HUES64 (cell line): ENCODE data around the gene SYP.

Experiments
- H3K27ac ChIP-seq: 2 replicates; pipeline ENCODE4 v1.7.0; 2013; ENCODE audit warnings: low read depth, low read length, inconsistent platforms
- H3K27me3 ChIP-seq: 2 replicates; pipeline ENCODE4 v1.6.1; 2013; ENCODE audit warnings: mild to moderate bottlenecking, low read length; ENCODE audit not compliant: insufficient read depth
- H3K36me3 ChIP-seq: 2 replicates; pipeline ENCODE4 v1.6.1; 2013; ENCODE audit warnings: mild to moderate bottlenecking, low read length; ENCODE audit not compliant: insufficient read depth
- H3K4me1 ChIP-seq: 2 replicates; pipeline ENCODE4 v1.6.1; 2013; ENCODE audit warnings: mild to moderate bottlenecking, low read length, moderate library complexity; ENCODE audit not compliant: insufficient read depth
- H3K4me3 ChIP-seq: 2 replicates; pipeline ENCODE4 v1.5.1; 2013; ENCODE audit warnings: mild to moderate bottlenecking, low read length, moderate library complexity
- H3K9ac ChIP-seq: 2 replicates; pipeline ENCODE4 v1.6.1; 2013; ENCODE audit warnings: mild to moderate bottlenecking, low read depth, low read length
- H3K9me3 ChIP-seq: 2 replicates; pipeline ENCODE4 v1.6.1; 2013; ENCODE audit warnings: low read depth, low read length; ENCODE audit not compliant: insufficient read depth
- WGBS: fragments of 150-250, 120-280 bp; methylation state at CpG from one replicate; pipeline ENCODE4 v1.1.7; 2013; ENCODE audit warnings: missing lambda C conversion rate; 5-methylcytosine and 5-hydroxymethylcytosine counted together

The SYP gene

GRCh38 chrX:49237060-49237459, 37.1 kb upstream of the SYP start:
- Histone ChIP-seq H3K4me3 (no peak overlapping the region), H3K27me3 (no peaks in the 10 kb centered on the region), H3K4me1 (no peaks in the 10 kb centered on the region), H3K9ac (no peak overlapping the region), H3K36me3 (no peaks in the 10 kb centered on the region), H3K9me3 (no peaks in the 10 kb centered on the region), H3K27ac (no peak overlapping the region)
- 96% methylated on average over 9 of the region's 9 CpGs for WGBS

DNA sequence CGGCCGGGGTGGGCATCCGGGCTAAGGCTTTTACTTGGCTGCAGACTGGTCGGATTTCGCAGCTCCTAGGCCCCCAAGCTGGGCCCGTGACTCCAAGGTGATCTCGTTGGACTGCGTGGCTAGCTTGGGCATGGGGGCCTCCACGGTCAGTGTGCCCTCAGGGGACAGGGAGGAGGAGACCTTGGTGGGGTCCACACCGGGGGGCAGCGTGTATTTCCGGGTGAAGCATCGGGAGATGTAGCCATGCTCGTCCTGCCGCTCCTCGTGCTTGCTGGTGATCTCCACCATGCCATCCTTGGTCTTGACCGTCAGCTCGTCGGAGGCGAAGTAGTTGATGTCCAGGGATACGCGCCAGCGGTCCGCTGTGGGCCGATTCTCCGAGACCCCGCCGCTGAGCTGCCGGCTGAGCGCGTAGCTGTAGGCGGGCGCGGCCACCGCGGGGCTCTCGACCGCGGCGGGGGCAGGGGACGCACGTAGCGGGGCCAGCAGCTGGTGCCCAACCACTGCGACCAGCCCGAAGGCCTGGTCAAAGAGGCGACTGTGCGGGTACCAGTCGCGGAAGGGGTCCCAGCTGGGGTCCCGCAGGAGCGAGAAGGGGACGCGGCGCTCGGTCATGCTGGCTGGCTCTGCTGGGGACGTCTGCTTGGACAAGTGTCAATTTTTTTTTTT, 34.0 kb upstream of the SYP start:
- Histone ChIP-seq H3K27ac (no peak overlapping the region), H3K4me1 (no peaks in the 10 kb centered on the region), H3K9ac (no peak overlapping the region), H3K36me3 (no peaks in the 10 kb centered on the region), H3K27me3 (no peaks in the 10 kb centered on the region), H3K4me3 (no peak overlapping the region), H3K9me3 (no peaks in the 10 kb centered on the region)
- 94% methylated on average over 56 of the region's 56 CpGs for WGBS

DNA sequence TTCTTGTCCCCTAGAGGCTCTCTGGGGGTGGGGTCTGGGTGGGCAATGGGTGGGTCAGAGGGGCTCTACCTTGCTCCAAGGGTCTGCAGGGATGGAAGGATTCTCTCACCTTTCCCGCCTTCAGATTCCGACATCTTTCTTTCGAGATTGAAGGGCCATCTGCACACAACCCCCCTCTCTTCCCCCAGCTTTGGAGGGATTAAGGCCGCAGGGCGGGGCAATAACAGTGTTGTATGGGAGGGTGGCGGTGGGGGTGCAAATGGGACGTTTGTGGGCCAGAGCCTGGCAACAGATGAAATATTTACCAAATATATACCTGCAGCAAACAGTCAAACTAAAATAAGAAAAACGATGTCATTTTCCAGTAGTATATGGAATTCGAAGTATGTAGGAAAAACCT, 33.2 kb upstream of the SYP start, which contains the start of gene CACNA1F:
TSS of gene CACNA1F (minus strand) at position 165 of the 400 bp plus-strand sequence. CDS start at position 134, 31 bp downstream.
- H3K4me3 ChIP-seq, result no peak within 1 kb of the TSS
- H3K9ac ChIP-seq, result no peak within 1 kb of the TSS
- H3K4me1 ChIP-seq, result no peaks in the 10 kb centered on the region
- no peaks in the 10 kb centered on the region for H3K36me3 ChIP-seq
- H3K9me3 ChIP-seq, result no peaks in the 10 kb centered on the region
- no peak within 1 kb of the TSS for H3K27ac ChIP-seq
- H3K27me3 ChIP-seq, result no peaks in the 10 kb centered on the region
- no CpG with 5 or more reads among the region's 9 CpGs for WGBS

DNA sequence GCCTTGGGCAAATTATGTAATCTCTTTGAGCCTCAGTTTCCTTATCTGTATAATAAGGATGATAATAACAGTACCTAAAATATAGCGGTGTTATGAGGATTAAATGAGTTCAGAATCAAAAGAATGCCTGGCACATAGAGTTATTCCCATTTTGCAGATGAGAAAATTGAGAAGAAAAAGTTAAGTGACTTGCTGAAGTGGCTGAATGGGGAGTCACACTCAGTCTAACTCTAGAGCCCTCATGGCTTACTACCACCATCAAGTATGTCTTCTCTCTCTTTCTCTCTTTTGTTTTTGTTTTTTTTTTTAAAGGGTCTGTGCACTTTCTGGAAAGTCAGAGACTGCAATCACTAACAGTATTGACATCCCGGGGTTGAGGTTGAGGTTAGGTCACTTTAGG, 32.5 kb upstream of the SYP start:
- Histone ChIP-seq H3K36me3 (no peaks in the 10 kb centered on the region), H3K4me1 (no peaks in the 10 kb centered on the region), H3K4me3 (no peak overlapping the region), H3K9ac (no peak overlapping the region), H3K9me3 (no peaks in the 10 kb centered on the region), H3K27ac (no peak overlapping the region), H3K27me3 (no peaks in the 10 kb centered on the region)
- WGBS, result 91% methylated on average over 2 of the region's 2 CpGs

GRCh38 chrX:49231333-49232000, 31.5 kb upstream of the SYP start:
- no peaks in the 10 kb centered on the region for H3K4me1 ChIP-seq
- no peak overlapping the region for H3K27ac ChIP-seq
- no peaks in the 10 kb centered on the region for H3K27me3 ChIP-seq
- no peaks in the 10 kb centered on the region for H3K9me3 ChIP-seq
- H3K4me3 ChIP-seq, result no peak overlapping the region
- H3K36me3 ChIP-seq, result no peaks in the 10 kb centered on the region
- WGBS, result 86% methylated on average over 10 of the region's 10 CpGs
- no peak overlapping the region for H3K9ac ChIP-seq

DNA sequence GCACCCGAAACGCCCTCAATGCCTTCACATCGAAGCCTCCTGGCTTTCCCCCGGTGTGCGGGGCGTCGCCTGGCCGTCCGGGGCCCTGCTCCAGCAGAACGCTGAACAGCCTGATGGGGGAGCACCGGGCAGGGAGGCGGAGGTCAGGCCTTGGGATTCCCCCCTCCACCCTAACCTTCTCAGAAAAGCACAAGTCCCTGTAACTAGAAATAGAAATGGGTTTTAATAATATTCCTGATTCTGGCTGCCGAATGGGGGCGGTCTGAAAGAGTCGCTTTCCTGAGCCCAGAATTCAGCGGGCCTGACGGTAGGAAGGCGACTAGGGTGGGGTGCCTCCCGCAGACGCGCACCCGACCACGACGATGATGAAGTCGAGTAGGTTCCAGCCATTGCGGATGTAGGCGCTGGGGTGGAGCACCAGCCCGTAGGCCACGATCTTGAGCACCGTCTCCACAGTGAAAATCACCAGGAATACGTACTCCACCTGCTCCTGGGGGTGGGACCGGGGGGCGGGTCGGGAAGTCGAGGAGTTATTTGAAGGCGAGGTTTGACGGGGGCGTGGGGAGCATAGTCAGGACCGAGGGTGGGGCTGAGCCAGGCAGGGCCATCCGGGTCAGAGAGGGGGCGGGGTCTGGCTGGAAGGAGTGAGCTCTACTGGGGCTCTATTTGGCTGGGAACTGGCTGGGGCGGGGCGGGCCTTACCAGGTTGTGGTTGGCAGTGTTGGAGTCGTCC, 30.7 kb upstream of the SYP start:
- Histone ChIP-seq H3K4me1 (no peaks in the 10 kb centered on the region), H3K36me3 (no peaks in the 10 kb centered on the region), H3K9me3 (no peaks in the 10 kb centered on the region), H3K27me3 (no peaks in the 10 kb centered on the region), H3K27ac (0 out of 2 replicates have a peak overlapping the region, but pooled peaks have one; percentile 25), H3K9ac (peak overlapping the region; percentile 52; the same call in 1 of the 2 replicates), H3K4me3 (peak overlapping the region; percentile 68)
- WGBS, result 1% methylated on average over 40 of the region's 44 CpGs

DNA sequence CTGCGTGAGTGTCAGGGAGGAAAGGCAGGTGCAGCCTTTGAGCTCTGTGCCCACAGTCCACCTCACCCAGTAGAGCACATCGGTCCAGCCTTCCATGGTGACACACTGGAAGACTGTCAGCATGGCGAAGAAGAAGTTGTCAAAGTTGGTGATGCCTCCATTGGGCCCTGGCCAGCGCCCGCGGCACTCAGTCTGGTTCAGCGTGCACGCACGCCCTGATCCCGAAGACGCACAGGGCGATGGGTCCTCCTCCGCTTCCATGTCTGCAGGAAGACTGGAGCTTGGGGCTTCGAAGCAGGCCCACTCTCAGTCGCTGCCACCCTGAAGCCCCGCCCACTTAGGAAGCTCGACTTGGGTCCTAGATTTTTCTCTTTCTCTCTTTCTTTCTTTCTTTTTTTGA, 28.2 kb upstream of the SYP start:
- Histone ChIP-seq H3K9me3 (no peaks in the 10 kb centered on the region), H3K4me1 (no peaks in the 10 kb centered on the region), H3K36me3 (no peaks in the 10 kb centered on the region), H3K27ac (no peak overlapping the region), H3K4me3 (no peak overlapping the region), H3K27me3 (no peaks in the 10 kb centered on the region), H3K9ac (no peak overlapping the region)
- WGBS, result 86% methylated on average over 17 of the region's 17 CpGs

GRCh38 chrX:49227726-49228125, 27.7 kb upstream of the SYP start:
- Histone ChIP-seq H3K4me1 (no peaks in the 10 kb centered on the region), H3K4me3 (no peak overlapping the region), H3K9ac (no peak overlapping the region), H3K9me3 (no peaks in the 10 kb centered on the region), H3K27ac (no peak overlapping the region), H3K27me3 (no peaks in the 10 kb centered on the region; the same call in 1 of the 2 replicates), H3K36me3 (no peaks in the 10 kb centered on the region)
- WGBS, result 92% methylated on average over 2 of the region's 2 CpGs

DNA sequence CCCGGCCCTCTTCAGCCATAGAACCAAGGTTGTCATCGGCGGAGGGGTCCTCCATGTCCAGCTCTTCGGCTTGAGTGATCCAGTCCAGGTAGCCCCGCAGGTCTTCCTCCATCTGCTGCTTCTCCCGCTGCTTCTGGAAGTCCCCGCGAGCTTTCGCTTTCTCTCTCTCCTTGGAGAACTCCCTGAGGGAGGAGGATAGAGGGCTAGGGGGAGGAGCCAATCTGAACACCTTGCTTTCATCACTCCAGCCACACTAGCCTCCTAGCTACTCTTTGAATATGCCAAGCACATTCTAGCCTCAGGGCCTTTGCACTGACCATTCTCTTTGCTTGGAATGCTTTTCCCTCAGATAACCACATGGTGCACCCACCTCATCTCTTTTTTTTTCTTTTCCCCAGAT, 27.0 kb upstream of the SYP start:
- WGBS, result 90% methylated on average over 5 of the region's 9 CpGs
- Histone ChIP-seq H3K36me3 (no peaks in the 10 kb centered on the region), H3K9ac (no peak overlapping the region), H3K27me3 (no peaks in the 10 kb centered on the region; the same call in 1 of the 2 replicates), H3K4me1 (no peaks in the 10 kb centered on the region), H3K9me3 (no peaks in the 10 kb centered on the region), H3K27ac (no peak overlapping the region), H3K4me3 (no peak overlapping the region)

- H3K27me3 ChIP-seq, result no peaks in the 10 kb centered on the region; the same call in 1 of the 2 replicates
- H3K9me3 ChIP-seq, result no peaks in the 10 kb centered on the region
- no peaks in the 10 kb centered on the region for H3K4me1 ChIP-seq
- no peak overlapping the region for H3K27ac ChIP-seq
- no peak overlapping the region for H3K4me3 ChIP-seq
- no peak overlapping the region for H3K9ac ChIP-seq
- WGBS, result 84% methylated on average over 14 of the region's 14 CpGs
- no peaks in the 10 kb centered on the region for H3K36me3 ChIP-seq
These were observed 25.9 kb upstream of the SYP start for GRCh38 chrX:49225858-49226257.

DNA sequence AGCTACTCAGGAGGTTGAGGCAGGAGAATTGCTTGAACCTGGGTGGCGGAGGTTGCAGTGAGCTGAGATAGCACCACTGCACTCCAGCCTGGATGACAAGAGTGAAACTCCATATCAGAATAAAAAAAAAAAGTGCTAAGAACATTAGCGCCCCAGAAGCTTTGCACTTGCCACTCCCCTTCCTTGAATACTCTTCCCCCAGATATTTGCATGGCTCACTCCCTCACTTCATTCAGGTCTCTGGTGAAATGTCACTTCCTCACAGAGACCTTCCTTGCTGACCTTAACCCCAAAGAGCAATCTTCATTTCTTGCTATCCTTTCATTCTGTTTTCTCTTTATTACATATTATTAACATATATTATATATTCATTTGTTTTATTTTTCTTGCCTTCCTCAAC, 21.9 kb upstream of the SYP start:
- no peaks in the 10 kb centered on the region; the same call in 1 of the 2 replicates for H3K27me3 ChIP-seq
- H3K27ac ChIP-seq, result no peak overlapping the region
- no peaks in the 10 kb centered on the region for H3K4me1 ChIP-seq
- no peaks in the 10 kb centered on the region for H3K9me3 ChIP-seq
- H3K36me3 ChIP-seq, result no peaks in the 10 kb centered on the region
- WGBS, result 84% methylated on average over 2 of the region's 2 CpGs
- no peak overlapping the region for H3K4me3 ChIP-seq
- H3K9ac ChIP-seq, result no peak overlapping the region
